Testis (tissue), 2 donors: ENCODE results near the gene ANKS1B.

ENCODE experiments used
- POLR2A ChIP-seq: fragments of 450-650 bp; IDR thresholded peaks from one replicate; pipeline ENCODE4 v1.6.1; 2017; ENCODE audit warnings: antibody characterized with exemption, mild to moderate bottlenecking, moderate library complexity
- TF ChIP-seq, protein P1 (sequence below), 3 experiments: fragments of 450-650 bp in 2 of 3; fragments of 200-600 bp in 1 of 3; sonication (generic) in 1 of 3; IDR thresholded peaks; one replicate each; pipeline ENCODE4 v1.5.1; 2016 to 2019; ENCODE audit warnings: antibody characterized with exemption in 3 of 3, mild to moderate bottlenecking in 2 of 3, moderate library complexity in 1 of 3

DNA sequence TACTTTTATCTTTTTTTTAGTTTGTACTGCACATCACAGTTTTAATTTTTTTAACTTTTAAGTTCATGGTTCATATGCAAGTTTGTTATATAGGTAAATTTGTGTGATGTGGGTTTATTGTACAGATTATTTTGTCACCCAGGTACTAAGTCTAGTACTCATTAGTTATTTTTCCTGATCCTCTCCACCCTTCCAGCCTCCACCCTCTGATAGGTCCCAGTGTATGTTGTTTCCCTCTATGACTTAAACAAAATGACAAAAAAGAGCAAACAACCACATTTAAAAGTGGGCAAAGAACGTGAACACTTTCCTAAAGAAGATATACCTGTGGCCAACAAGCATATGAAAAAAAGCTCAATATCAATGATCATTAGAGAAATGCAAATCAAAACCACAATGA is 273.5 kb downstream of the ANKS1B start:
- no peak for TF ChIP-seq POLR2A
- TF ChIP-seq, protein P1, sequence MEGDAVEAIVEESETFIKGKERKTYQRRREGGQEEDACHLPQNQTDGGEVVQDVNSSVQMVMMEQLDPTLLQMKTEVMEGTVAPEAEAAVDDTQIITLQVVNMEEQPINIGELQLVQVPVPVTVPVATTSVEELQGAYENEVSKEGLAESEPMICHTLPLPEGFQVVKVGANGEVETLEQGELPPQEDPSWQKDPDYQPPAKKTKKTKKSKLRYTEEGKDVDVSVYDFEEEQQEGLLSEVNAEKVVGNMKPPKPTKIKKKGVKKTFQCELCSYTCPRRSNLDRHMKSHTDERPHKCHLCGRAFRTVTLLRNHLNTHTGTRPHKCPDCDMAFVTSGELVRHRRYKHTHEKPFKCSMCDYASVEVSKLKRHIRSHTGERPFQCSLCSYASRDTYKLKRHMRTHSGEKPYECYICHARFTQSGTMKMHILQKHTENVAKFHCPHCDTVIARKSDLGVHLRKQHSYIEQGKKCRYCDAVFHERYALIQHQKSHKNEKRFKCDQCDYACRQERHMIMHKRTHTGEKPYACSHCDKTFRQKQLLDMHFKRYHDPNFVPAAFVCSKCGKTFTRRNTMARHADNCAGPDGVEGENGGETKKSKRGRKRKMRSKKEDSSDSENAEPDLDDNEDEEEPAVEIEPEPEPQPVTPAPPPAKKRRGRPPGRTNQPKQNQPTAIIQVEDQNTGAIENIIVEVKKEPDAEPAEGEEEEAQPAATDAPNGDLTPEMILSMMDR (IDR thresholded peaks at IDR 0.05): no peak
